ENCODE measurements around the gene MSX2. TPM values are rescaled to one million over a fixed set of nuclear protein-coding genes. Genes with fewer than 3 reads are reported as not detected.

The MSX2 gene
- total RNA-seq (2021; fragmentation: NEBNext Ultra II Directional; extraction: Animal tissue kit (Norgen Biotek cat#: 25700)) (0.38 and 0.47 TPM in 2 replicates), polyA plus RNA-seq (2011; rRNA removed) (0.24 and 0.30 TPM in 2 replicates), polyA minus RNA-seq (2011; rRNA and poly(A)+ RNA removed) (0.29 and 0.73 TPM in 2 replicates)
- 0.30 TPM for polyA plus RNA-seq (2011; cell fraction: cytosol; rRNA removed)
- 0.86 TPM for polyA plus RNA-seq (2011; cell fraction: nucleus; rRNA removed)
- 0.20 to 0.70 TPM (median 0.50 TPM) in 4 replicates for polyA plus RNA-seq (2012, experiment 1 of 2)
- 0.46 TPM for polyA plus RNA-seq (2012, experiment 2 of 2)
- 0.43 TPM for polyA plus RNA-seq (2013, experiment 1 of 2)
- polyA plus RNA-seq (2013, experiment 2 of 2), result 0.42 TPM
- polyA minus RNA-seq (2011; cell fraction: cytosol; rRNA and poly(A)+ RNA removed), result 2.0 TPM
- polyA minus RNA-seq (2011; cell fraction: nucleus; rRNA and poly(A)+ RNA removed), result not detected
- long read RNA-seq, experiment 1, result 0 reads
- long read RNA-seq, experiment 2, result 0 reads

DNA sequence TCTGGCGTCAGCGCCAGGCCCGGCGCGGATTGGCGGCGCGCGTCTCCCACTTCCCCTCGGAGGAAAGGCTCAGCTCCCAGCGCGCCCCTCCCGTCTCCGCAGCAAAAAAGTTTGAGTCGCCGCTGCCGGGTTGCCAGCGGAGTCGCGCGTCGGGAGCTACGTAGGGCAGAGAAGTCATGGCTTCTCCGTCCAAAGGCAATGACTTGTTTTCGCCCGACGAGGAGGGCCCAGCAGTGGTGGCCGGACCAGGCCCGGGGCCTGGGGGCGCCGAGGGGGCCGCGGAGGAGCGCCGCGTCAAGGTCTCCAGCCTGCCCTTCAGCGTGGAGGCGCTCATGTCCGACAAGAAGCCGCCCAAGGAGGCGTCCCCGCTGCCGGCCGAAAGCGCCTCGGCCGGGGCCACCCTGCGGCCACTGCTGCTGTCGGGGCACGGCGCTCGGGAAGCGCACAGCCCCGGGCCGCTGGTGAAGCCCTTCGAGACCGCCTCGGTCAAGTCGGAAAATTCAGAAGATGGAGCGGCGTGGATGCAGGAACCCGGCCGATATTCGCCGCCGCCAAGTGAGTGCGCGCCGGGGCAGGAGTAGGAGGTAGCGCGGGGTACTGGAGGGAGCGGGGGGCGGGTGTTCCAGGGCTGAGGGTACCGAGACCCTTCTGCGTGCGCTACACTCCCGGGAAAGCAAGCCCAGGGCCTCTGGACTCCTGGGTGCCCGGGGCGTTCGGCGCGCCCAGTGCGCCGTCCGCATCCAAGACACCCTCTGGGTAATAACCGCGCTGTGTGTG is at the start of gene MSX2:
MSX2 (plus strand) TSS at position 99 of the 777 bp plus-strand sequence; CDS start at position 177, 78 bp downstream.
- FAIRE-seq, result no peak
- POLR2A ChIA-PET (ENCODE audit: partially characterized antibody), result no interaction called here
- peak in 1 of 2 experiments; percentile 82 for DNase-seq (ENCODE audit: low read depth in 1 of 2, low spot score in 2 of 2)
- no peak for TF ChIP-seq CHD1 (IDR thresholded peaks at IDR 0.05; ENCODE audit: low read depth, low read length)
- no peak for TF ChIP-seq FOSL1 (IDR thresholded peaks at IDR 0.05; ENCODE audit: insufficient read depth, low read depth, low read length)
- peak; percentile 67; the same call in 1 of the 2 replicates for TF ChIP-seq EGR1 (IDR thresholded peaks at IDR 0.05; ENCODE audit: borderline replicate concordance, low read depth, low read length)
- TF ChIP-seq BACH1 (IDR thresholded peaks at IDR 0.05; ENCODE audit: low read length), result no peak; the same call in 1 of the 2 replicates
- no peak for TF ChIP-seq TCF12 (IDR thresholded peaks at IDR 0.05; ENCODE audit: low read depth, low read length)
- TF ChIP-seq ASH2L (IDR thresholded peaks at IDR 0.05; ENCODE audit: low read length), result peak; percentile 88
- TF ChIP-seq, protein P1, sequence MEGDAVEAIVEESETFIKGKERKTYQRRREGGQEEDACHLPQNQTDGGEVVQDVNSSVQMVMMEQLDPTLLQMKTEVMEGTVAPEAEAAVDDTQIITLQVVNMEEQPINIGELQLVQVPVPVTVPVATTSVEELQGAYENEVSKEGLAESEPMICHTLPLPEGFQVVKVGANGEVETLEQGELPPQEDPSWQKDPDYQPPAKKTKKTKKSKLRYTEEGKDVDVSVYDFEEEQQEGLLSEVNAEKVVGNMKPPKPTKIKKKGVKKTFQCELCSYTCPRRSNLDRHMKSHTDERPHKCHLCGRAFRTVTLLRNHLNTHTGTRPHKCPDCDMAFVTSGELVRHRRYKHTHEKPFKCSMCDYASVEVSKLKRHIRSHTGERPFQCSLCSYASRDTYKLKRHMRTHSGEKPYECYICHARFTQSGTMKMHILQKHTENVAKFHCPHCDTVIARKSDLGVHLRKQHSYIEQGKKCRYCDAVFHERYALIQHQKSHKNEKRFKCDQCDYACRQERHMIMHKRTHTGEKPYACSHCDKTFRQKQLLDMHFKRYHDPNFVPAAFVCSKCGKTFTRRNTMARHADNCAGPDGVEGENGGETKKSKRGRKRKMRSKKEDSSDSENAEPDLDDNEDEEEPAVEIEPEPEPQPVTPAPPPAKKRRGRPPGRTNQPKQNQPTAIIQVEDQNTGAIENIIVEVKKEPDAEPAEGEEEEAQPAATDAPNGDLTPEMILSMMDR (IDR thresholded peaks at IDR 0.05; ENCODE audit: control extremely low read depth in 1 of 3, insufficient read depth in 1 of 3, low read depth in 1 of 3, low read length in 3 of 3), result no peak

More for the DNA sequence above, at the start of gene MSX2:
- peaks cover 83 to 97% (median 92%) of the 10 kb centered on the region in 4 experiments for H3K27me3 ChIP-seq (replicated peaks in 1 of 4; ENCODE audit: control insufficient read depth in 3 of 4, extremely low read depth in 1 of 4, insufficient read depth in 3 of 4, low read length in 3 of 4)
- H2BK12ac ChIP-seq (ENCODE audit: low read depth, low read length), result 0 out of 2 replicates have a peak within 1 kb of the TSS, but pooled peaks have one; percentile 50
- H3K4me3 ChIP-seq (ENCODE audit: extremely low read depth in 1 of 4, insufficient read depth in 2 of 4, low read depth in 3 of 4, low read length in 4 of 4), result peak within 1 kb of the TSS; percentile 38 to 69 (median 56)
- peaks cover 16 to 31% (median 19%) of the 10 kb centered on the region in 4 experiments for H3K4me1 ChIP-seq (replicated peaks in 1 of 4; ENCODE audit: control insufficient read depth in 3 of 4, insufficient read depth in 4 of 4, low read length in 3 of 4)
- no peak within 1 kb of the TSS; a peak in 1 of 7 replicates for H3K9ac ChIP-seq (replicated peaks in 1 of 4; ENCODE audit: extremely low read depth in 1 of 4, low read depth in 3 of 4, low read length in 3 of 4)
- H3K23me2 ChIP-seq (ENCODE audit: low read depth, low read length), result peaks cover 27% of the 10 kb centered on the region
- H3K4ac ChIP-seq (replicated peaks; ENCODE audit: insufficient read length, low read depth, low read length), result no peak within 1 kb of the TSS
- CTCF ChIA-PET (ENCODE audit: partially characterized antibody), result interaction anchor here (0.9 to 1.0 kb wide), 3 partner anchors 12 to 322 kb away, joined by 3 read pairs; no protein-coding TSS in a partner anchor
- H3K18ac ChIP-seq (ENCODE audit: extremely low read depth, low read length), result no peak within 1 kb of the TSS
- H4K5ac ChIP-seq (ENCODE audit: insufficient read length, low read depth, low read length), result no peak within 1 kb of the TSS
- peaks cover 23 to 26% of the 10 kb centered on the region in 2 experiments for H4K20me1 ChIP-seq (replicated peaks in 1 of 2; ENCODE audit: control insufficient read depth in 1 of 2, insufficient read depth in 2 of 2, low read length in 2 of 2)
- no peaks in the 10 kb centered on the region for H3K9me3 ChIP-seq (ENCODE audit: insufficient read depth in 2 of 2, low read depth in 1 of 2, low read length in 1 of 2)
- H3K79me1 ChIP-seq (ENCODE audit: low read depth, low read length), result no peaks in the 10 kb centered on the region
- H3K56ac ChIP-seq (replicated peaks; ENCODE audit: insufficient read length, low read depth, low read length), result no peak within 1 kb of the TSS
- H3K23ac ChIP-seq (ENCODE audit: insufficient read length), result no peak within 1 kb of the TSS
- H2AK5ac ChIP-seq (ENCODE audit: low read depth, low read length), result no peak within 1 kb of the TSS
- no peak within 1 kb of the TSS; the same call in 1 of the 2 replicates for H2BK5ac ChIP-seq (ENCODE audit: low read depth, low read length)
- no peak within 1 kb of the TSS for H3K14ac ChIP-seq (ENCODE audit: insufficient read length)
- peak within 1 kb of the TSS; percentile 51 for H4K91ac ChIP-seq (replicated peaks; ENCODE audit: insufficient read length, low read length)
- H2BK120ac ChIP-seq (replicated peaks; ENCODE audit: low read depth, low read length), result no peak within 1 kb of the TSS
- H3K36me3 ChIP-seq (ENCODE audit: control insufficient read depth in 2 of 4, insufficient read depth in 4 of 4, low read length in 3 of 4), result no peaks in the 10 kb centered on the region
- H2AFZ ChIP-seq (ENCODE audit: low read length), result 0 out of 2 replicates have a peak within 1 kb of the TSS, but pooled peaks have one; percentile 38
- H3K4me2 ChIP-seq (ENCODE audit: insufficient read depth in 1 of 2, low read depth in 2 of 2, low read length in 2 of 2), result peak within 1 kb of the TSS; percentile 81 to 92
- H2BK20ac ChIP-seq (ENCODE audit: low read length), result no peak within 1 kb of the TSS
- peak within 1 kb of the TSS; percentile 46; the same call in 1 of the 2 replicates for H2BK15ac ChIP-seq (ENCODE audit: low read length)
- 1% methylated on average over 45 of the region's 87 CpGs; no CpG with 5 or more reads in 1 of the 2 experiments for WGBS, 2 experiments (ENCODE audit: extremely low coverage in 1 of 2, insufficient coverage in 1 of 2, insufficient read length in 1 of 2, insufficient replicate concordance in 2 of 2, low coverage in 1 of 2, low lambda C conversion rate in 2 of 2, missing lambda C conversion rate in 1 of 2)
- H3K27ac ChIP-seq (ENCODE audit: low read depth, low read length), result no peak within 1 kb of the TSS
- no peak within 1 kb of the TSS for H4K8ac ChIP-seq (ENCODE audit: extremely low read depth, insufficient read depth, low read length)
- no peaks in the 10 kb centered on the region for H3K79me2 ChIP-seq (ENCODE audit: control insufficient read depth in 1 of 2, insufficient read depth in 2 of 2, low read length in 2 of 2)
